GM12878 (cell line): ENCODE results near the gene TPRA1. TPM values are rescaled to one million over a fixed set of nuclear protein-coding genes. Genes with fewer than 3 reads are reported as not detected.

ENCODE experiments used
- ATAC-seq: fragments of 200-7000 bp; cut with Tn5 transposase; 3 replicates; pipeline ENCODE4 v1.9.1; 2020; ENCODE audit warnings: mild to moderate bottlenecking, moderate library complexity
- BruUV-seq: library from RNA; stranded (reverse); fragments of 400-500 nt; replicated peaks from 2 replicates; lab custom pipeline; 2021; lab: Mats Ljungman, UMichigan
- CTCF ChIA-PET: fragments of 300-600 bp; sonication (Branson Sonifier 250); formaldehyde crosslinking; extraction: SDS; loops from one replicate; lab custom pipeline; 2021; ENCODE audit warnings: inconsistent platforms; lab: Yijun Ruan, JAX
- POLR2A ChIA-PET: fragments of 350-600 bp; formaldehyde crosslinking; extraction: SDS; loops from one replicate; lab custom pipeline; 2021; ENCODE audit warnings: inconsistent platforms; lab: Charles Lee
- RAD21 ChIA-PET: fragments of 300-600 bp; sonication (Branson Sonifier 250); formaldehyde crosslinking; loops from one replicate; lab custom pipeline; 2023; ENCODE audit warnings: antibody characterized with exemption; ENCODE audit not compliant: unreplicated experiment; lab: Charles Lee
- SMC1A ChIA-PET: fragments of 300-600 bp; sonication (Branson Sonifier 250); formaldehyde crosslinking; loops from one replicate; lab custom pipeline; 2023; ENCODE audit not compliant: unreplicated experiment, uncharacterized antibody; lab: Charles Lee
- DNase-seq: peaks from one replicate; pipeline ENCODE4 v3.0.0-alpha.2; 2011; ENCODE audit warnings: low read depth, low spot score
- FAIRE-seq: peaks from 3 replicates; lab custom pipeline; 2011; peaks lifted over from hg19 to GRCh38; lab: Jason Lieb, UNC
- H2AFZ ChIP-seq: 2 replicates; pipeline ENCODE4 v1.6.0; 2011; ENCODE audit warnings: low read depth, low read length, control low read depth; ENCODE audit not compliant: control insufficient read depth
- H3K27ac ChIP-seq: 2 replicates; pipeline ENCODE4 v1.5.1; 2011; ENCODE audit warnings: control low read depth; ENCODE audit not compliant: control insufficient read depth, insufficient read depth
- H3K27me3 ChIP-seq, 2 experiments: replicated peaks in 1 of 2; 2 replicates each; pipeline versions ENCODE4 v1.6.0 to v1.6.1; 2011; ENCODE audit warnings: low read length in 1 of 2; ENCODE audit not compliant: control insufficient read depth in 2 of 2, insufficient read depth in 2 of 2
- H3K36me3 ChIP-seq, 2 experiments: 2 replicates each; pipeline ENCODE4 v1.5.1; 2011; ENCODE audit warnings: low read length in 1 of 2; ENCODE audit not compliant: control insufficient read depth in 2 of 2, insufficient read depth in 2 of 2
- H3K4me1 ChIP-seq: 2 replicates; pipeline ENCODE4 v1.6.1; 2011; ENCODE audit warnings: mild to moderate bottlenecking, low read length, moderate library complexity, mixed read lengths; ENCODE audit not compliant: control insufficient read depth, insufficient read depth
- H3K4me2 ChIP-seq: 2 replicates; pipeline ENCODE4 v1.6.0; 2011; ENCODE audit warnings: control low read depth; ENCODE audit not compliant: control insufficient read depth, insufficient read depth
- H3K4me3 ChIP-seq: fragments of 200-600 bp; sonication (generic); 2 replicates; pipeline ENCODE4 v1.5.1; 2016
- H3K79me2 ChIP-seq: 2 replicates; pipeline ENCODE4 v1.6.0; 2011; ENCODE audit warnings: low read length; ENCODE audit not compliant: control insufficient read depth, insufficient read depth
- H3K9ac ChIP-seq: 2 replicates; pipeline ENCODE4 v1.8.0; 2011; ENCODE audit warnings: low read length, control low read depth, mixed read lengths; ENCODE audit not compliant: control insufficient read depth, insufficient read depth
- H3K9me3 ChIP-seq: replicated peaks from 3 replicates; pipeline ENCODE4 v1.5.1; 2011; ENCODE audit warnings: mild to moderate bottlenecking, low read length; ENCODE audit not compliant: control insufficient read depth, insufficient read depth
- H4K20me1 ChIP-seq: 2 replicates; pipeline ENCODE4 v1.6.0; 2011; ENCODE audit not compliant: control insufficient read depth, insufficient read depth
- CHD2 ChIP-seq: IDR thresholded peaks from 2 replicates; pipeline ENCODE4 v1.6.1; 2011; ENCODE audit warnings: low read depth, low read length, improper control_type of control experiment, borderline replicate concordance
- GABPA ChIP-seq: IDR thresholded peaks from 2 replicates; pipeline ENCODE4 v1.6.1; 2014; ENCODE audit warnings: antibody characterized with exemption, low read depth, mild to moderate bottlenecking, inconsistent platforms
- HDGF ChIP-seq: fragments of 450-650 bp; IDR thresholded peaks from 2 replicates; pipeline ENCODE4 v1.6.1; 2016; ENCODE audit warnings: antibody characterized with exemption
- MEF2A ChIP-seq: IDR thresholded peaks from 2 replicates; pipeline ENCODE4 v1.6.1; 2011; ENCODE audit warnings: low read depth, mild to moderate bottlenecking, low read length, moderate library complexity; ENCODE audit not compliant: insufficient read depth
- MLLT1 ChIP-seq: fragments of 450-650 bp; IDR thresholded peaks from 2 replicates; pipeline ENCODE4 v1.6.1; 2016; ENCODE audit warnings: mild to moderate bottlenecking
- PAX5 ChIP-seq: IDR thresholded peaks from 2 replicates; pipeline ENCODE4 v1.6.1; 2011; ENCODE audit warnings: low read depth, low read length, borderline replicate concordance
- PRDM15 ChIP-seq: fragments of 450-650 bp; formaldehyde crosslinking; IDR thresholded peaks from 2 replicates; pipeline ENCODE4 v1.4.0; 2020; ENCODE audit warnings: mild to moderate bottlenecking, moderate library complexity
- RUNX3 ChIP-seq: IDR thresholded peaks from 2 replicates; pipeline ENCODE4 v1.6.1; 2012; ENCODE audit warnings: low read length, inconsistent platforms
- SMARCA5 ChIP-seq: fragments of 450-650 bp; IDR thresholded peaks from 2 replicates; pipeline ENCODE4 v1.6.1; 2017; ENCODE audit warnings: mild to moderate bottlenecking
- ZBTB33 ChIP-seq: fragments of 450-650 bp; IDR thresholded peaks from 2 replicates; pipeline ENCODE4 v1.6.1; 2017; ENCODE audit warnings: mild to moderate bottlenecking
- ZBTB4 ChIP-seq: fragments of 450-650 bp; formaldehyde crosslinking; IDR thresholded peaks from 2 replicates; pipeline ENCODE4 v1.4.0; 2022; ENCODE audit warnings: mild to moderate bottlenecking, moderate library complexity
- ZZZ3 ChIP-seq: IDR thresholded peaks from 2 replicates; pipeline ENCODE4 v1.6.1; 2011; ENCODE audit warnings: low read depth; ENCODE audit not compliant: control insufficient read depth, insufficient read length
- WGBS: methylation state at CpG from one replicate; pipeline ENCODE4 v1.1.6; 2016; ENCODE audit warnings: low lambda C conversion rate; ENCODE audit not compliant: insufficient replicate concordance, insufficient coverage; ENCODE audit errors: missing lambda C conversion rate; 5-methylcytosine and 5-hydroxymethylcytosine counted together
- in situ Hi-C: fragments of 300-500 bp; cut with MboI; formaldehyde crosslinking; loops from 9 replicates; pipeline ENCODE4 v1.14.3; 2018; ENCODE audit warnings: mixed read lengths
- intact Hi-C: fragments of 100-400 bp; cut with micrococcal nuclease; formaldehyde crosslinking; loops from one replicate; pipeline ENCODE4 v1.14.2; 2022; ENCODE audit not compliant: unreplicated experiment
- polyA plus RNA-seq, 11 experiments: library from polyadenylated mRNA; depleted of rRNA in 4 of 11; unstranded in 6 of 11; stranded (reverse) in 5 of 11; fragments of >200 nt; fragmentation: Nextera tagmentation in 4 of 11; fragmentation: Illumina TruSeq in 1 of 11; extraction: Ambion mirVana in 4 of 11; extraction: Trizol in 1 of 11; gene quantifications; 1 replicate in 1 of 11; 2 replicates in 10 of 11; pipeline versions ENCODE4 v1.2.1 to v1.2.3, GENCODE V29; 2011 to 2016; ENCODE audit warnings: inconsistent platforms in 2 of 11, missing spikeins in 2 of 11, low read depth in 1 of 11
- total RNA-seq, 4 experiments: library from RNA; depleted of rRNA in 3 of 4; stranded (reverse); fragments of >200 nt in 3 of 4; fragmentation: Illumina TruSeq in 1 of 4; extraction: Trizol in 1 of 4; gene quantifications; 2 replicates each; pipeline versions ENCODE4 v1.2.1 to v1.2.3, GENCODE V29; 2013 to 2021

TPRA1 gene
- total and polyA plus RNA-seq, 10 of the 15 experiments (the other 5 are each of a cell fraction or from before 2014, with no cell fraction given) = 1.8 to 39.6 (median 26.6) TPM

- POLR2A ChIA-PET = no interaction called here
- SMC1A ChIA-PET = interaction anchor here (0.6 kb wide), 1 partner anchor 386 kb away, joined by 3 read pairs; no protein-coding TSS in a partner anchor
- FAIRE-seq (no peak), DNase-seq (no peak), ATAC-seq (no peak)
- Histone ChIP-seq H3K79me2 (no peaks in the 10 kb centered on the region), H4K20me1 (no peaks in the 10 kb centered on the region), H3K4me1 (no peaks in the 10 kb centered on the region), H3K9ac (no peak overlapping the region), H3K36me3 (no peaks in the 10 kb centered on the region), H3K4me2 (no peak overlapping the region), H3K27me3 (peaks cover 0 to 6% of the 10 kb centered on the region in 2 experiments; a peak in 3 of 4 replicates), H3K4me3 (no peak overlapping the region), H3K27ac (no peak overlapping the region), H2AFZ (no peak overlapping the region), H3K9me3 (no peaks in the 10 kb centered on the region)
- BruUV-seq = no TSS peak
- 6% methylated on average over 17 of the region's 22 CpGs for WGBS
- RAD21 ChIA-PET = interaction anchor here (1.5 kb wide), 1 partner anchor 11 kb away, joined by 4 read pairs; no protein-coding TSS in a partner anchor
- in situ Hi-C loops = no loop called here
- TF ChIP-seq ZBTB4 (CRISPR knock-in tag) (no peak), CHD2 (no peak), PAX5 (no peak), ZBTB33 (no peak), MLLT1 (no peak), GABPA (no peak), SMARCA5 (no peak), HDGF (no peak), MEF2A (no peak), RUNX3 (no peak), PRDM15 (CRISPR knock-in tag) (no peak), ZZZ3 (no peak)
- CTCF ChIA-PET = interaction anchor here (1.6 kb wide), 1 partner anchor 9 kb away, joined by 5 read pairs; no protein-coding TSS in a partner anchor
- intact Hi-C loops = no loop called here
These were observed 53.4 kb downstream of the TPRA1 start for GRCh38 chr3:127536830-127537812.
